ENCODE measurements around the gene ELP4. TPM values are rescaled to one million over a fixed set of nuclear protein-coding genes. Genes with fewer than 3 reads are reported as not detected.

Gene ELP4
- polyA plus RNA-seq, 3 donors, result 6.0 to 17.8 (median 16.4) TPM

- Mint-ChIP-seq H3K4me3 (no peak overlapping the region), H3K36me3 (no peaks in the 10 kb centered on the region), H3K27ac (no peak overlapping the region), H3K4me1 (no peaks in the 10 kb centered on the region), H3K27me3 (ENCODE audit: low read depth in 3 of 3) (no peaks in the 10 kb centered on the region), H3K9me3 (no peaks in the 10 kb centered on the region)
- Histone ChIP-seq H3K27me3 (ENCODE audit: control insufficient read depth in 2 of 2, insufficient read depth in 2 of 2, low read length in 2 of 2) (no peaks in the 10 kb centered on the region), H3K79me2 (ENCODE audit: insufficient read depth, low read length) (no peaks in the 10 kb centered on the region), H3K4me3 (replicated peaks in 1 of 3; ENCODE audit: low read depth in 2 of 3, low read length in 3 of 3) (no peak overlapping the region), H3K4me2 (replicated peaks; ENCODE audit: extremely low read depth, low read length, poor library complexity, severe bottlenecking) (no peak overlapping the region), H3K9me3 (replicated peaks in 1 of 2; ENCODE audit: control insufficient read depth in 1 of 2, insufficient read depth in 1 of 2, low read length in 2 of 2) (no peaks in the 10 kb centered on the region), H3K36me3 (replicated peaks in 1 of 2; ENCODE audit: control insufficient read depth in 1 of 2, insufficient read depth in 2 of 2, low read length in 2 of 2) (no peaks in the 10 kb centered on the region), H3K27ac (ENCODE audit: low read depth in 1 of 2, low read length in 2 of 2) (no peak overlapping the region), H3K4me1 (ENCODE audit: control insufficient read depth in 1 of 2, insufficient read depth in 2 of 2, low read length in 2 of 2) (no peaks in the 10 kb centered on the region), H2AFZ (ENCODE audit: insufficient read depth, low read depth, low read length, poor library complexity, severe bottlenecking) (no peak overlapping the region), H4K20me1 (ENCODE audit: insufficient read depth, low read length) (no peaks in the 10 kb centered on the region), H3K9ac (ENCODE audit: insufficient read depth, low read length, poor library complexity, severe bottlenecking) (no peak overlapping the region)
- no peak for DNase-seq
- TF ChIP-seq CTCF (IDR thresholded peaks at IDR 0.05), result no peak
- no CpG with 5 or more reads among the region's 1 CpG for WGBS (ENCODE audit: insufficient coverage)
- intact Hi-C loops (cut with micrococcal nuclease), result no loop called here
These were observed 134.3 kb downstream of the ELP4 start for GRCh38 chr11:31643857-31644256.

GRCh38 chr11:31645747-31646146 lies 136.2 kb downstream of the ELP4 start:
- no peaks in the 10 kb centered on the region for H3K36me3 ChIP-seq (replicated peaks in 1 of 2; ENCODE audit: control insufficient read depth in 1 of 2, insufficient read depth in 2 of 2, low read length in 2 of 2)
- H3K27ac ChIP-seq (ENCODE audit: low read depth in 1 of 2, low read length in 2 of 2), result no peak overlapping the region
- Mint-ChIP-seq H3K27ac (no peak overlapping the region), H3K27me3 (ENCODE audit: low read depth in 3 of 3) (no peaks in the 10 kb centered on the region), H3K36me3 (peaks cover 4 to 5% of the 10 kb centered on the region in 2 donors), H3K4me3 (no peak overlapping the region), H3K4me1 (no peaks in the 10 kb centered on the region), H3K9me3 (no peaks in the 10 kb centered on the region)
- H3K27me3 ChIP-seq (ENCODE audit: control insufficient read depth in 2 of 2, insufficient read depth in 2 of 2, low read length in 2 of 2), result no peaks in the 10 kb centered on the region
- no peak for DNase-seq
- H3K4me1 ChIP-seq (ENCODE audit: control insufficient read depth in 1 of 2, insufficient read depth in 2 of 2, low read length in 2 of 2), result no peaks in the 10 kb centered on the region
- intact Hi-C loops (cut with micrococcal nuclease), result no loop called here
- H4K20me1 ChIP-seq (ENCODE audit: insufficient read depth, low read length), result no peaks in the 10 kb centered on the region
- no peaks in the 10 kb centered on the region for H3K9me3 ChIP-seq (replicated peaks in 1 of 2; ENCODE audit: control insufficient read depth in 1 of 2, insufficient read depth in 1 of 2, low read length in 2 of 2)
- H2AFZ ChIP-seq (ENCODE audit: insufficient read depth, low read depth, low read length, poor library complexity, severe bottlenecking), result no peak overlapping the region
- H3K79me2 ChIP-seq (ENCODE audit: insufficient read depth, low read length), result no peaks in the 10 kb centered on the region
- no peak overlapping the region for H3K9ac ChIP-seq (ENCODE audit: insufficient read depth, low read length, poor library complexity, severe bottlenecking)
- no peak overlapping the region for H3K4me3 ChIP-seq (replicated peaks in 1 of 3; ENCODE audit: low read depth in 2 of 3, low read length in 3 of 3)
- no peak for TF ChIP-seq CTCF (IDR thresholded peaks at IDR 0.05)
- no peak overlapping the region for H3K4me2 ChIP-seq (replicated peaks; ENCODE audit: extremely low read depth, low read length, poor library complexity, severe bottlenecking)

All from CD14-positive monocyte (primary cell).